Endothelial cell (in vitro differentiated cells): ENCODE measurements around the gene TLN1. TPM values are rescaled to one million over a fixed set of nuclear protein-coding genes. Genes with fewer than 3 reads are reported as not detected.

Source experiments
- DNase-seq: peaks from one replicate; pipeline ENCODE4 v3.0.0; 2021; ENCODE audit warnings: low spot score
- H3K27ac Mint-ChIP-seq: one replicate; pipeline ENCODE4 v1.8.0; 2021; ENCODE audit warnings: mixed read lengths, inconsistent platforms; ENCODE audit not compliant: unreplicated experiment
- H3K27me3 Mint-ChIP-seq: one replicate; pipeline ENCODE4 v1.8.0; 2021; ENCODE audit warnings: mild to moderate bottlenecking, moderate library complexity, mixed read lengths, inconsistent platforms; ENCODE audit not compliant: unreplicated experiment
- H3K36me3 Mint-ChIP-seq: one replicate; pipeline ENCODE4 v1.8.0; 2021; ENCODE audit warnings: mild to moderate bottlenecking, low read depth, mixed read lengths, inconsistent platforms; ENCODE audit not compliant: unreplicated experiment
- H3K4me1 Mint-ChIP-seq: one replicate; pipeline ENCODE4 v1.8.0; 2021; ENCODE audit warnings: mild to moderate bottlenecking, mixed read lengths, inconsistent platforms; ENCODE audit not compliant: unreplicated experiment
- H3K4me3 Mint-ChIP-seq: one replicate; pipeline ENCODE4 v1.8.0; 2021; ENCODE audit warnings: mild to moderate bottlenecking, mixed read lengths, inconsistent platforms; ENCODE audit not compliant: unreplicated experiment
- H3K9me3 Mint-ChIP-seq: one replicate; pipeline ENCODE4 v1.8.0; 2021; ENCODE audit warnings: mixed read lengths, inconsistent platforms; ENCODE audit not compliant: unreplicated experiment
- CTCF ChIP-seq: fragments of 200-600 bp; sonication (generic); IDR thresholded peaks from one replicate; pipeline ENCODE4 v1.5.0; 2021; ENCODE audit warnings: antibody characterized with exemption; ENCODE audit not compliant: unreplicated experiment
- total RNA-seq: library from RNA; stranded (reverse); fragmentation: NEBNext Ultra II Directional; extraction: Animal tissue kit (Norgen Biotek cat#: 25700); gene quantifications from one replicate; pipeline ENCODE4 v1.2.1, GENCODE V29; 2021; ENCODE audit not compliant: unreplicated experiment

The TLN1 gene
- total RNA-seq, 1 donor from 2014 or later, result 370 TPM

- Mint-ChIP-seq H3K36me3 (peaks cover 25% of the 10 kb centered on the region), H3K4me3 (peak overlapping the region; percentile 92), H3K27ac (peak overlapping the region; percentile 87), H3K4me1 (peaks cover 23% of the 10 kb centered on the region), H3K27me3 (peaks cover 12% of the 10 kb centered on the region), H3K9me3 (no peaks in the 10 kb centered on the region)
- DNase-seq, result peak; percentile 51
- TF ChIP-seq CTCF, result no peak
These were observed 976 bp upstream of the TLN1 start for GRCh38 chr9:35732800-35733541.

- H3K4me3 Mint-ChIP-seq, result peak overlapping the region; percentile 92
- TF ChIP-seq CTCF, result no peak
These were observed 395 bp downstream of the TLN1 start for GRCh38 chr9:35731415-35732184.

GRCh38 chr9:35730486-35730854, 1.5 kb downstream of the TLN1 start:
- Mint-ChIP-seq H3K9me3 (no peaks in the 10 kb centered on the region), H3K36me3 (peaks cover 24% of the 10 kb centered on the region), H3K4me1 (peaks cover 18% of the 10 kb centered on the region), H3K27ac (no peak overlapping the region), H3K4me3 (no peak overlapping the region), H3K27me3 (peaks cover 13% of the 10 kb centered on the region)
- no peak for DNase-seq
- no peak for TF ChIP-seq CTCF

More at GRCh38 chr9:35731415-35732184, 395 bp downstream of the TLN1 start:
- Mint-ChIP-seq H3K27me3 (peaks cover 12% of the 10 kb centered on the region), H3K27ac (peak overlapping the region; percentile 59), H3K36me3 (peaks cover 23% of the 10 kb centered on the region), H3K9me3 (no peaks in the 10 kb centered on the region), H3K4me1 (peaks cover 20% of the 10 kb centered on the region)
- DNase-seq, result no peak

GRCh38 chr9:35729700-35730485, 2.1 kb downstream of the TLN1 start:
- H3K4me1 Mint-ChIP-seq, result peaks cover 21% of the 10 kb centered on the region
- peak; percentile 39 for DNase-seq
- H3K36me3 Mint-ChIP-seq, result peaks cover 24% of the 10 kb centered on the region
- no peak overlapping the region for H3K4me3 Mint-ChIP-seq
- no peaks in the 10 kb centered on the region for H3K9me3 Mint-ChIP-seq
- H3K27me3 Mint-ChIP-seq, result peaks cover 15% of the 10 kb centered on the region
- TF ChIP-seq CTCF, result peak; percentile 68
- H3K27ac Mint-ChIP-seq, result no peak overlapping the region
